Measurements from ENCODE around the gene RTBDN.
A peak's percentile ranks its signal among the peaks of the same experiment; 100 is the strongest.

DNA sequence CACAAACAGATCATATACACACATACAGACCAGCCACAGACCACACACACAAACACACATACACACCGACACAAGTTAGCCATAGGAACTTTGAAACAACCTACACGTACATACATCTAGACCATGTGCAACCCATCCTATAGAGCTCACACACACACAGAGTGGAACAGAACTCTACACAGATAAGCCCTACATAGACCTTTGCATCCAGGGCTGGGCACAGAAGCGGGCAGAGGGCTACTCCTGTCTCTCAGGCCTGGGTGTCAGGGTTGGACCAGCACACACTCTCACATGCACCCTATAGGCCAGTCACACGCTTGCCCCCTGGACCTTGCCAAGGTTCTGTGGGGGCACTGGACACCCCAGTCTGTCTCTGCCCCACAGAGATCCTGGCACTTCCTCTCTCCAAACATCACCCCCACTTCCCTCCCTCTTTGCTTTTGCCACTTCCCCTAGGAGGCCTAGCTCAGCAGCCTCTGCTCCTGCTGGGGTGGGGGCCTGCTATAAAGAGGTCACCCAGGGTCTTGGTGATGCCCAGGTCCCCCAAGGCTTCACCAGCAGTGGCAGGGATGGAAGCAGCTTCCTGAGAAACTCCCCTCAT is 48.8 kb downstream of the RTBDN start:
- TF ChIP-seq POLR2AphosphoS5 (IDR thresholded peaks at IDR 0.05; ENCODE audit: low read length) (0 out of 2 replicates have a peak, but pooled peaks have one; percentile 1), POLR2A (IDR thresholded peaks at IDR 0.05; ENCODE audit: low read depth, low read length) (no peak), BACH1 (IDR thresholded peaks at IDR 0.05; ENCODE audit: borderline replicate concordance) (no peak), RAD21 (IDR thresholded peaks at IDR 0.05; ENCODE audit: insufficient read depth, low read depth, low read length) (no peak), PKNOX1 (IDR thresholded peaks at IDR 0.05) (no peak), EZH2 (IDR thresholded peaks at IDR 0.05; ENCODE audit: borderline replicate concordance, control insufficient read depth, low read depth, low read length) (no peak), CHD1 (IDR thresholded peaks at IDR 0.05; ENCODE audit: low read depth, low read length) (no peak), CTCF (IDR thresholded peaks at IDR 0.05 in 2 of 3, conservative IDR thresholded peaks at IDR 0.05 in 1 of 3; ENCODE audit: control insufficient read depth in 2 of 3, extremely low read depth in 1 of 3, insufficient read depth in 1 of 3, low read depth in 3 of 3, low read length in 3 of 3) (no peak), SP1 (IDR thresholded peaks at IDR 0.05; ENCODE audit: low read depth, low read length) (no peak), ASH2L (IDR thresholded peaks at IDR 0.05; ENCODE audit: borderline replicate concordance, low read depth) (no peak), MTA2 (IDR thresholded peaks at IDR 0.05; ENCODE audit: low read depth) (no peak), SRF (IDR thresholded peaks at IDR 0.05; ENCODE audit: low read depth in 2 of 2, low read length in 2 of 2) (no peak)
- TF ChIP-seq, protein P1, sequence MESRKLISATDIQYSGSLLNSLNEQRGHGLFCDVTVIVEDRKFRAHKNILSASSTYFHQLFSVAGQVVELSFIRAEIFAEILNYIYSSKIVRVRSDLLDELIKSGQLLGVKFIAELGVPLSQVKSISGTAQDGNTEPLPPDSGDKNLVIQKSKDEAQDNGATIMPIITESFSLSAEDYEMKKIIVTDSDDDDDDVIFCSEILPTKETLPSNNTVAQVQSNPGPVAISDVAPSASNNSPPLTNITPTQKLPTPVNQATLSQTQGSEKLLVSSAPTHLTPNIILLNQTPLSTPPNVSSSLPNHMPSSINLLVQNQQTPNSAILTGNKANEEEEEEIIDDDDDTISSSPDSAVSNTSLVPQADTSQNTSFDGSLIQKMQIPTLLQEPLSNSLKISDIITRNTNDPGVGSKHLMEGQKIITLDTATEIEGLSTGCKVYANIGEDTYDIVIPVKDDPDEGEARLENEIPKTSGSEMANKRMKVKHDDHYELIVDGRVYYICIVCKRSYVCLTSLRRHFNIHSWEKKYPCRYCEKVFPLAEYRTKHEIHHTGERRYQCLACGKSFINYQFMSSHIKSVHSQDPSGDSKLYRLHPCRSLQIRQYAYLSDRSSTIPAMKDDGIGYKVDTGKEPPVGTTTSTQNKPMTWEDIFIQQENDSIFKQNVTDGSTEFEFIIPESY (IDR thresholded peaks at IDR 0.05), result no peak
- TF ChIP-seq, protein P2, sequence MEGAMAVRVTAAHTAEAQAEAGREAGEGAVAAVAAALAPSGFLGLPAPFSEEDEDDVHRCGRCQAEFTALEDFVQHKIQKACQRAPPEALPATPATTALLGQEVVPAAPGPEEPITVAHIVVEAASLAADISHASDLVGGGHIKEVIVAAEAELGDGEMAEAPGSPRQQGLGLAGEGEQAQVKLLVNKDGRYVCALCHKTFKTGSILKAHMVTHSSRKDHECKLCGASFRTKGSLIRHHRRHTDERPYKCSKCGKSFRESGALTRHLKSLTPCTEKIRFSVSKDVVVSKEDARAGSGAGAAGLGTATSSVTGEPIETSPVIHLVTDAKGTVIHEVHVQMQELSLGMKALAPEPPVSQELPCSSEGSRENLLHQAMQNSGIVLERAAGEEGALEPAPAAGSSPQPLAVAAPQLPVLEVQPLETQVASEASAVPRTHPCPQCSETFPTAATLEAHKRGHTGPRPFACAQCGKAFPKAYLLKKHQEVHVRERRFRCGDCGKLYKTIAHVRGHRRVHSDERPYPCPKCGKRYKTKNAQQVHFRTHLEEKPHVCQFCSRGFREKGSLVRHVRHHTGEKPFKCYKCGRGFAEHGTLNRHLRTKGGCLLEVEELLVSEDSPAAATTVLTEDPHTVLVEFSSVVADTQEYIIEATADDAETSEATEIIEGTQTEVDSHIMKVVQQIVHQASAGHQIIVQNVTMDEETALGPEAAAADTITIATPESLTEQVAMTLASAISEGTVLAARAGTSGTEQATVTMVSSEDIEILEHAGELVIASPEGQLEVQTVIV (IDR thresholded peaks at IDR 0.05; ENCODE audit: borderline replicate concordance, partially characterized antibody), result no peak
